Liver (tissue), 9 donors: Measurements from ENCODE around the gene CLIP4. TPM values are rescaled to one million over a fixed set of nuclear protein-coding genes. Genes with fewer than 3 reads are reported as not detected.

Experiments used
- DNase-seq: peaks from one replicate; pipeline ENCODE4 v3.0.0-alpha.2; 2017; ENCODE audit warnings: low spot score
- H3K27ac ChIP-seq, 2 donors: one replicate each; pipeline ENCODE4 v1.7.0; 2013; ENCODE audit warnings: inconsistent platforms in 2 of 2, low read length in 2 of 2, control low read depth in 1 of 2, low read depth in 1 of 2, mild to moderate bottlenecking in 1 of 2
- H3K27me3 ChIP-seq, 4 donors: one replicate each; pipeline versions ENCODE4 v1.6.1 to v1.7.0; 2013; ENCODE audit warnings: low read length in 3 of 4, inconsistent platforms in 1 of 4, mild to moderate bottlenecking in 1 of 4, moderate library complexity in 1 of 4; ENCODE audit not compliant: control insufficient read depth in 4 of 4, insufficient read depth in 4 of 4
- H3K36me3 ChIP-seq, 4 donors: one replicate each; pipeline versions ENCODE4 v1.6.1 to v1.7.0; 2013; ENCODE audit warnings: low read length in 3 of 4, mild to moderate bottlenecking in 3 of 4, low read depth in 1 of 4, moderate library complexity in 1 of 4; ENCODE audit not compliant: control insufficient read depth in 4 of 4, insufficient read depth in 3 of 4
- H3K4me1 ChIP-seq, 4 donors: one replicate each; pipeline versions ENCODE4 v1.6.1 to v1.7.0; 2013; ENCODE audit warnings: low read length in 3 of 4, mild to moderate bottlenecking in 3 of 4, moderate library complexity in 1 of 4; ENCODE audit not compliant: control insufficient read depth in 4 of 4, insufficient read depth in 4 of 4
- H3K4me3 ChIP-seq, 3 donors: one replicate each; pipeline versions ENCODE4 v1.6.1 to v1.7.0; 2013; ENCODE audit warnings: low read length in 3 of 3, control low read depth in 1 of 3, low read depth in 1 of 3, mild to moderate bottlenecking in 1 of 3
- H3K9ac ChIP-seq, 2 donors: one replicate each; pipeline ENCODE4 v1.7.0; 2013; ENCODE audit warnings: low read length in 2 of 2, mild to moderate bottlenecking in 2 of 2, moderate library complexity in 2 of 2, control low read depth in 1 of 2, low read depth in 1 of 2
- H3K9me3 ChIP-seq, 4 donors: one replicate each; pipeline versions ENCODE4 v1.6.1 to v1.7.0; 2013; ENCODE audit warnings: low read length in 3 of 4; ENCODE audit not compliant: control insufficient read depth in 4 of 4
- CTCF ChIP-seq: fragments of 150-350 bp; IDR thresholded peaks from 2 replicates; pipeline ENCODE4 v1.5.1; 2017; ENCODE audit warnings: improper control_type of control experiment, low read depth, low read length; ENCODE audit not compliant: missing input control
- GABPA ChIP-seq, 2 donors: IDR thresholded peaks in 1 of 2; conservative IDR thresholded peaks in 1 of 2; 2 replicates each; pipeline ENCODE4 v1.6.1; 2016; ENCODE audit warnings: antibody characterized with exemption in 2 of 2, mild to moderate bottlenecking in 1 of 2, moderate library complexity in 1 of 2
- HNF4A ChIP-seq, 2 donors: conservative IDR thresholded peaks; 2 replicates each; pipeline ENCODE4 v1.6.1; 2016; ENCODE audit warnings: antibody characterized with exemption in 2 of 2, mild to moderate bottlenecking in 2 of 2
- HNF4G ChIP-seq: IDR thresholded peaks from 2 replicates; pipeline ENCODE4 v1.6.1; 2016; ENCODE audit warnings: antibody characterized with exemption
- RAD21 ChIP-seq, 2 donors: IDR thresholded peaks; 2 replicates each; pipeline ENCODE4 v1.6.1; 2016; ENCODE audit warnings: antibody characterized with exemption in 2 of 2, mild to moderate bottlenecking in 2 of 2
- REST ChIP-seq: IDR thresholded peaks from 2 replicates; pipeline ENCODE4 v1.6.1; 2016; ENCODE audit warnings: antibody characterized with exemption, mild to moderate bottlenecking
- TAF1 ChIP-seq: conservative IDR thresholded peaks from 2 replicates; pipeline ENCODE4 v1.6.1; 2016; ENCODE audit warnings: antibody characterized with exemption, mild to moderate bottlenecking
- YY1 ChIP-seq: IDR thresholded peaks from 2 replicates; pipeline ENCODE4 v1.6.1; 2016; ENCODE audit warnings: antibody characterized with exemption, mild to moderate bottlenecking
- WGBS: extraction: QIAGEN DNeasy Blood & Tissue Kit; methylation state at CpG from one replicate; pipeline ENCODE4 v1.1.7; 2013; 5-methylcytosine and 5-hydroxymethylcytosine counted together
- polyA plus RNA-seq, 2 donors: library from polyadenylated mRNA; stranded (reverse) in 1 of 2; unstranded in 1 of 2; fragments of 200-250 nt in 1 of 2; fragments of >200 nt in 1 of 2; fragmentation: Nextera tagmentation in 1 of 2; extraction: Ambion mirVana in 1 of 2; gene quantifications; one replicate each; pipeline versions ENCODE4 v1.2.1 to v1.2.3, GENCODE V29; 2013 to 2015
- total RNA-seq, 2 donors: library from RNA; depleted of rRNA; stranded (reverse); fragments of >200 nt; gene quantifications; one replicate each; pipeline ENCODE4 v1.2.3, GENCODE V29; 2014
- TF ChIP-seq, protein P1 (sequence below): IDR thresholded peaks from 2 replicates; pipeline ENCODE4 v1.6.1; 2016; ENCODE audit warnings: antibody characterized with exemption
- donor health status: healthy.
- donor health status: healthy.
- donor health status: healthy.
- donor health status: healthy.
- donor health status: healthy.

CLIP4 gene
- total and polyA plus RNA-seq, 4 donors, result 1.3 to 6.7 (median 3.2) TPM

DNA sequence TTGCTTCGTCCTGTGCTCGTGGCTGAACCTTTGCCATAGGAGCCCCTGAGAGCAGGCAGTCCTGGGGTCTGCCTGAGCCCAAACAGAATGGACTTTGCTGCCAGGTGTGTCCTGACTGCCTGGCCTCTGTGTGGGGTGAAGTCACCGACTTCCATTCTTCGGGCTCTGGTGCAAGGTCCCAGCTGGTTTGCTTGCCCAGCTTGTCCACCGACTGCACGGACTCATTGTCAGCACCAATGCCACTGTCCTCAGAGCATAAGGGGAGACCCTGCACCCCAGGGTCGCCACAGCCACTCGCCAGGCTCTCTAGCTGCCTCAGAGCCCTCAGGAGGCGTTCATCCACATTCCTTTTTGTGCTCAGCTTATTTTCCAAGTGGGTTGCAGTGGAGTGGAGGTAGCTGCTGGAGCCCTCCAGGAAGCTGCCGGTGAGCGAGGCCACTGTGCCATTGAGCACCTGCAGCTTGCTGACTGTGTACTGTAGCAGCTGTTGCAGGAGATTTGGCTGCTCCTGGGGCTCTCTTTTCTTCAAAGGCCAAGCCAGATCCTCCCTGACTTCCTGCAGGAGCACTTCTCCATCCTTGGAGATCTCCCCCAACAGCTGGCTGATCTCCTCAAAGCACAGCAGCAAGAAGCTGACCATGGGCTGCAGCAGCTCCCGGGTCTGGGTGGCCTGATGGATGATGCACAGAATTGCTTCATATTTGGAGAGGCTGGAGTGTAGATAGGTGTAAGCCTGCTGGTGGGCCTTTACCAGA, 42.1 kb upstream of the CLIP4 start:
- DNase-seq, result no peak
- Histone ChIP-seq H3K4me1 (no peaks in the 10 kb centered on the region), H3K9me3 (peaks cover 0 to 2% (median 0%) of the 10 kb centered on the region in 4 donors), H3K27ac (no peak overlapping the region), H3K9ac (no peak overlapping the region), H3K36me3 (no peaks in the 10 kb centered on the region), H3K27me3 (no peaks in the 10 kb centered on the region), H3K4me3 (no peak overlapping the region)
- WGBS, result 80% methylated on average over 12 of the region's 12 CpGs
- TF ChIP-seq RAD21 (IDR thresholded peaks at IDR 0.05) (no peak), CTCF (no peak), GABPA (IDR thresholded peaks at IDR 0.05 in 1 of 2, conservative IDR thresholded peaks at IDR 0.05 in 1 of 2) (no peak), YY1 (no peak), TAF1 (no peak), HNF4G (no peak)

GRCh38 chr2:29073933-29074332, 41.3 kb upstream of the CLIP4 start:
- no peak overlapping the region for H3K4me3 ChIP-seq
- no peak for DNase-seq
- H3K9ac ChIP-seq, result no peak overlapping the region
- no peaks in the 10 kb centered on the region for H3K36me3 ChIP-seq
- H3K27ac ChIP-seq, result no peak overlapping the region
- H3K9me3 ChIP-seq, result peaks cover 0 to 6% (median under 1%) of the 10 kb centered on the region in 4 donors
- no peaks in the 10 kb centered on the region for H3K27me3 ChIP-seq
- TF ChIP-seq, protein P1, sequence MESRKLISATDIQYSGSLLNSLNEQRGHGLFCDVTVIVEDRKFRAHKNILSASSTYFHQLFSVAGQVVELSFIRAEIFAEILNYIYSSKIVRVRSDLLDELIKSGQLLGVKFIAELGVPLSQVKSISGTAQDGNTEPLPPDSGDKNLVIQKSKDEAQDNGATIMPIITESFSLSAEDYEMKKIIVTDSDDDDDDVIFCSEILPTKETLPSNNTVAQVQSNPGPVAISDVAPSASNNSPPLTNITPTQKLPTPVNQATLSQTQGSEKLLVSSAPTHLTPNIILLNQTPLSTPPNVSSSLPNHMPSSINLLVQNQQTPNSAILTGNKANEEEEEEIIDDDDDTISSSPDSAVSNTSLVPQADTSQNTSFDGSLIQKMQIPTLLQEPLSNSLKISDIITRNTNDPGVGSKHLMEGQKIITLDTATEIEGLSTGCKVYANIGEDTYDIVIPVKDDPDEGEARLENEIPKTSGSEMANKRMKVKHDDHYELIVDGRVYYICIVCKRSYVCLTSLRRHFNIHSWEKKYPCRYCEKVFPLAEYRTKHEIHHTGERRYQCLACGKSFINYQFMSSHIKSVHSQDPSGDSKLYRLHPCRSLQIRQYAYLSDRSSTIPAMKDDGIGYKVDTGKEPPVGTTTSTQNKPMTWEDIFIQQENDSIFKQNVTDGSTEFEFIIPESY, result no peak
- no peak for TF ChIP-seq CTCF
- no peak for TF ChIP-seq REST
- no peak for TF ChIP-seq HNF4A (conservative IDR thresholded peaks at IDR 0.05)
- 75% methylated on average over 4 of the region's 4 CpGs for WGBS
- H3K4me1 ChIP-seq, result no peaks in the 10 kb centered on the region
